8988T (cell line): ENCODE data around the gene TMEM138.
A peak's percentile ranks its signal among the peaks of the same experiment; 100 is the strongest.

Source experiments
- DNase-seq: peaks from one replicate; pipeline ENCODE4 v3.0.0; 2011

TMEM138 gene

DNA sequence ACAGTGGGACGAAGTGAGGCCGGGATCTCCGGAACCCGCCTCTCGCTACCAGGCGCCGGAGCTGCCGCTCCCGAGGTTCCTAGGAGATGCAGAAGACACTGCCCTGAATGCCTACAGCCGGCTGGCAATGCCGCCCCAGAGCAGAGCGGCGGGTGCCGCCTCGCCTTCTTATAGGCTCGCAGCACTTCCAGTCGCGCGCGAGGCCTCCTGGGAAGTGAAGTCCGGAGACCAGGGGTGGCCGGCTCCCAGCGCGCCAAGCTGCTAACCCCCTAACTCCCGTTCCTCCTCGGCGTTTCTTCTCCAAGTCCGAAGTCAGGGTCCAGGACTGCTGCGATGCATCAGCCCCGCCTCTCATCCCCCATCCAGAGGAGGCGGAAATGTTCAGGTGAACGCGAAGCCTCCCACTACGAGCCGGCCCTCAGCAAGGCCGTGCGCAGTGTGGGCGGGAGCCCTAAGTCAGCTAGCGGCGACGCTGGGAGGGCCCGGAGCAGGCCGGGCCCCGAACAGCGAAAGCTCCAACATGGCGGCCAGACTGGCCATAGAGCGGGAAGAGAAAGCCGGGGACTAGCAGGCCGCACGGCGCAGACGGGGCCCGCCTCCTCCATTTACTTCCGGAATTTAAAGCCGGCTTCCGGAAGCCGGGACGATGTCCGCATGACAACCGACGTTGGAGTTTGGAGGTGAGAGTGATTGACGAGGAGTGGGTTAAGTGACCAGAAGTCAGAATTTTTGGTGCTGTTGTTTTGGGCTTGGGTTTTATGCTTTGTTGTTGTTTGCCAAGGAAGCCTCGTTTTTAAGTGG lies at the start of gene TMEM138, which contains the start of gene CYB561A3:
TSS of gene TMEM138 (plus strand) at position 634 of the 801 bp plus-strand sequence. CDS start 2,017 bp downstream, outside the sequence.
TSS of gene CYB561A3 (minus strand) at position 142 of the 801 bp plus-strand sequence. CDS start 5,169 bp downstream, outside the sequence.
- DNase-seq = peak; percentile 95

DNA sequence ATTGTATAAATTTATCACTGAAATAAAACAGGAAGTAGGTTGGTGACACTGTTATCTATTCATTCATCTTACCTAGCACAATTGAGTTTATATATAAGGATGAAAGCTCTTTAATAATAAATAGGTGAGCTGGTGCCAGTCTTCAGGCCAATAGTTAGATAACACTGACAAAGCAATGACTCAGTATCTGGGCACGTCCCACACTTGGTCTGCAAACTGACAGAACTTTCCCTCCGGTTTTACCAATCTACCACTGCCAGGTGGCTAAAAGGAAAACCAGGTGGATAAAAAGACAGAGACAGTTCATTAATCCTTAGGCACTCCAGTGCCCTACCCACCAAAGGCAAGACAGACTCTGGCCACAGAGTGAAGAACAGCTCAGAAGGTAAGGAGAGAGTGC lies 46.9 kb upstream of the TMEM138 start:
- DNase-seq = no peak

DNA sequence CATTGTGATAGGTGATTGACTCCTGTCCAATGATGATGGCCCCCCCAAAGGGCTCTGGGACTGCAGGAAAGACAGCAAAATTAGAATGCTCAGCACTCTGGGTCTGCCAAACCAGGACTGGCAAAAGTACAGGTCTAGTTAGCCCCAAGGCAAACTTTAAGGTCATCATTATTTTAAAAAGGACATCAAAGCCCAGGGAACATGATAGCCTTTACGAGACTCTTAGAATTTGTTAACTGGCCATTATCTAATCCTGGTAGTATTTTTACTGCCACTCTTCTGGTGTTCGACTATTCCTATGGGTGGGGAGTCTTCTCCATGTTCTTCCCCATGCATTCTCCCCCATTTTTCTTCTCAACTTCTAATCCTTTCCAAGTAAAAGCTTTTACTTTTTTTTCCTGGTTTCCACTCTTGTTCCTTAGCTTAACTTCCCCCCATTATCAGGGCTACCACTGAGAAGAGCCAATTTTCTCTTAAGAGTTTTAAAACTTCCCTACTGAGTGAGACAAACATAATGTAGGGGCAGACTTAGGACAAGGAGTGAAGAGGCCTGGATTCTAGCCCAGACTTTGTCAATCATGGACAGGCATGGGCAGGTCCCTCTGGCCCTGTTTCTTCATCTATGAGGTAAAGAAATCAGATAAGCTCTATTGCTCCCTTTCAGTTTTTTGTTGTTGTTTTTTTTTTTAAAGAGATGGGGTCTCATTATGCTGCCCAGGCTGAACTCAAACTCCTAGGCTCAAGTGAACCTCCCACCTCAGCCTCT lies 36.3 kb upstream of the TMEM138 start:
- no peak for DNase-seq

DNA sequence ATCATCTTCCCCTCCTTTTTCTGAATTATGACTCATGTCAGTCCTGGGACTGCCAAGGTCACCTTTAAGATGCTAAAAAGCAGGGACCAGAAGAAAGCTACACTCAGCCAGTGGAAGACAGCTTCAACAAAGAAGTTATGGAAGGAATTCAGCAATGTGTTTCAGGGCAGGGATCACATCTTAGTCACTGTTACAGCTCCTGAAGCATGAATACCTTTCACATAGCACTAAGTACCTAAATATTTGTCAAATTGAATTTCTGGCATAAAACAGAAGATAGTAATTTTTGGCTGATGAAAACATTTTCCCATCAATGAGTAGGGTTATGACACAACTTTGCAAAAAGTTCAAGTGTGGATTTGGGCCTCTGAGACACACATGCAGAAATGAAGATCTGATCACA lies 34.5 kb upstream of the TMEM138 start:
- DNase-seq = no peak

DNA sequence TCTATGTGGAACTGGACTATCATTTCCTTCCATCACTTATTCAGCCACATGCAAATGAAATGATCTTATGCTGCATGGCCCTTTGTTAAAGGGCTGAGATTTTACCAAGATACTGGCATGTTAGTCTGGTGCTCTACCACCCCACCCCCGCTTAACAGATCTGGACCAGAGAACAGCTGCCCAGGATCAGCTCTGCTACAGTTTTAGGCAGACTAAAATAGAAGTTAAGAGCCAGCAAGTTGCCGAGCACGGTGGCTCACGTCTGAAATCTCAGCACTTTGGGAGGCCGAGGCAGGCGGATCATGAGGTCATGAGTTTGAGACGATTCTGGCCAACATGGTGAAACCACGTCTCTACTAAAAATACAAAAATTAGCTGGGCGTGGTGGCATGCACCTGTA lies 33.8 kb upstream of the TMEM138 start:
- no peak for DNase-seq

DNA sequence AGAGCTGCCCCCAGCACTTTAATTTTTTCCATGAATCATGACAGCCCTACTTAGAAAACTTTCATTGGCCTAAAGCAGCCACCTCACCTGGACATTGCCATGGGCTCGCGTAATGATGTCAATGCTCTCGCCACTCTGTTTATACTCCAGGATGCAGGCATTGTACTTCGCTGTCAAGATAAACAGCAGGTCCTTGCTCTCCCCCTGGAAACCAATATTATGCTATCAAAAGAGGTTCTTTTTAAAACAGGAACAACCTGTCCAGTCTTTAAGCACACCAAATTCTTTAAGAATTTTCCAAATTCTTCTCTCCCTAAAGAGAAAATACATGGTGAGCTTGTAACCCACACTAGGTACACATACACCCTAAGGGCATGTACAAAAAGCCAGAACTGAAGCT lies 32.3 kb upstream of the TMEM138 start:
- no peak for DNase-seq

DNA sequence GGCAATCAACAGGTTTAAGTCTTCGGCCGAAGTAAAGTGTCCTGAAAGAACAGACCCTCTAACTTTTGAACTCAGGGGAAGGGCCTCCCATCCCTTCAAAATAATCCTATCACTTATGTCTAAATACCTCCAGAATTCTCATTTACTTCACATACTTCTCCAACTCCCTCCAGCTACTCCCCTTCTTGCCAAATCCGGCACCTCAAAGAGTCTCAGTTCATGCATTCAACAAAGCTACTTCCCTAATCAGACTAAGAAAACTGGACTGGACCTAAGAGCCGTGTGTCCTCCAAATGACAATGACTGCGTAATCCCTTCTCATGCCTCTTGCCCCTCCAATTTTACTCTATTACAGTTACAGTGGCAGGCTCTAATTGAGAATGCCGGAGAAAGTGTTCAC lies 30.5 kb upstream of the TMEM138 start:
- DNase-seq = no peak

DNA sequence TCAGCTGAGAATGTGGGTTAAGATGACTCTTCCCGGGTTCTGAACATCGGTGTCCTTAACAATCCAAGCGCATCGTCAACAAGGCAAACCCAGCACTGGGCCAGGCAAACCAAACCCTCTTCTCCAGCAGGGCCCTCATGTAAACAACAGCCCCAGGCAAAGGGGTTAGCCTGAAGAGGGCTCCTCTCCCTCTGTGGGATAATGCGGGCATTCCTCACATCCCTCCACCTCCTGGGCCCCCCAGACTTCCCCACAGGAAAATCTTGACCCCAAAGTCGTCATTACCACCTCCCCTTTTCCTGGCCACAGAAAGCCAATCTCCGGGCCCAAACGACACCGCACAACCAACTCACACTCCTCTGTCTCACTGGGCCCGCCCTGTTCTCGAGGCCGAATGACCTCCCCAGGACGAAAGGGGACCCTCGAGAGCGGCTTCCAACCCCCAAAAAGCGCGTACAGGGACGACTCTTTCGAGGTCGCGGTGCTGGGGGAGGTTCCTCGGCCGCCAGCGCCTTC lies 29.8 kb upstream of the TMEM138 start:
- no peak for DNase-seq

DNA sequence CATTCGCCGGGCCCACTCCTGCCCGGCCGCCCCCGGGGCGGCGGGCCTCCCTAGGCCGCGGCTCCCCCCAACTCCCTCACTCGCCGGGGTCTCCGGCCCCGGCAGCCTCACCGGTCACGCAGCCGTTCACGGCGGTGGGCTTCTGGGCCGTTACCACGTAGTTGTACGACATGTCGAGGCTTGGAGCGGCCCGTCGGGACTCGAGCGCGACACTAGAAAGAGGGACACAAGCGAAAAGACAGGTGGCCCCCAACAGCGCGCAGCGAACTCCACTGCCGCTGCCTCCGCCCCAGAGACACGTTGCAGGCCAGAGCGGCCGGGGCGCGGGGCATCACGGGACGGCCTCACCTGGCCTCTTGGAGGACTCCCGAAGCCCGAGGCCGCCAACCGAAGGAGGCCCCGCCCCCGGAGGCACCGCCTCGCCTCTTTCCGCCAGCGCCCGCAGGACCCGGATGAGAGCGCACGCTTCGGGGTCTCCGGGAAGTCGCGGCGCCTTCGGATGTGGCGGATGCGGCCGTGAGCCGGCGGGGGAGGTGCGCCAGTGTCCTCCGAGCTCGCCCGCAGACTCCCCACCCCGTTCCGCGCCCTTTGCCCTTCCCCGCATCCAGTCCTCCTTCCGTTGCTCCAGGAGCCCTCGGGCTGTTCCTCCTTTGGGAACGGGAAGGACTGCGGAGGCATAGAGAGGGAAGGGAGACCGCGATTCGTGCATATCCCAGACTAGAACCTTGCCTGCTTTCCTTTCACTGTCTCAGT lies 29.2 kb upstream of the TMEM138 start, which contains the start of the genes DDB1 and TKFC:
TSS of gene DDB1 (minus strand) at position 309 of the 753 bp plus-strand sequence. CDS start at position 172, 137 bp downstream.
TSS of gene TKFC (plus strand) at position 432 of the 753 bp plus-strand sequence. CDS start 1,501 bp downstream, outside the sequence.
- DNase-seq = peak; percentile 98

DNA sequence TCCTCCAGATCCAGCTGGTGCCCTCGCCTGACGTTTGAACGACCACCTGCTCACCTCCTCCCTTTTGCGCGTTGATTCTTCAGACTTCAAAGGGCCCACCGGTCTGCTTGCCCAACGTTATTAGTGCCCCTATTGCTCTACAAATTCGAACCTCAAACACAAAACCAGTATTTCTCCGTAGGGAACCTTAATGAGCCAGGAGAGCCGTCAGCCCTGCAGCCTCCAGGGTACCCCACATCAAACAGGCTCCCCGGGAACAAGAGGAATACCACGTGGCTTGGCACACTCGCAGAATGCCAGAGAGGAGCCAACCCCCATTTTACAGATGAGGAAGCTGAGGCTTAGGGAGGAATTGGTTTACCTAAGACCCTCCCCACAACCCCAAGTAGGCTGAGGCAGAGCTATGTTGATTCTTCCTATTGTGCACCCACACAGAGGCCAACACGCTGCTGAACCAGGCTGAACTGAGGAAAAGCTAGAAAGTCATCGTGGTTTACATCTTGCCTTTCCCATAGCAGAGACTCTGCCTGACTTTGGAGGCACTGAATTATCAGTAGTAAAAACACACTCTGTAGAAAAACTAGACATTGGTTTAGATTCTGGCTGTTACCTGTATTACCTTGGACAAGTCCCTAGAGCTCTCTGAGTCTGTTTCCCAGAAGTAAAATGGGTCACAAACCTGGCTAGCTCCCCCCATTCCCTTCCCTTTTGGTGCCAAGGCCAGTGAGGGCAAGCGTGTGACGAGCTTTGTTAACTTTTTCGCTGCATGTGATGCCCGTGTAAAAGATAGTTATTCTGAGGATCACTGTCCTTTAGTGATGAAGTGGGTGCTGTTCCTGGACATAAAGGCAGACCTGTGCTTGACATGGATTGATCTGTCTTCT lies 28.4 kb upstream of the TMEM138 start:
- DNase-seq = no peak

DNA sequence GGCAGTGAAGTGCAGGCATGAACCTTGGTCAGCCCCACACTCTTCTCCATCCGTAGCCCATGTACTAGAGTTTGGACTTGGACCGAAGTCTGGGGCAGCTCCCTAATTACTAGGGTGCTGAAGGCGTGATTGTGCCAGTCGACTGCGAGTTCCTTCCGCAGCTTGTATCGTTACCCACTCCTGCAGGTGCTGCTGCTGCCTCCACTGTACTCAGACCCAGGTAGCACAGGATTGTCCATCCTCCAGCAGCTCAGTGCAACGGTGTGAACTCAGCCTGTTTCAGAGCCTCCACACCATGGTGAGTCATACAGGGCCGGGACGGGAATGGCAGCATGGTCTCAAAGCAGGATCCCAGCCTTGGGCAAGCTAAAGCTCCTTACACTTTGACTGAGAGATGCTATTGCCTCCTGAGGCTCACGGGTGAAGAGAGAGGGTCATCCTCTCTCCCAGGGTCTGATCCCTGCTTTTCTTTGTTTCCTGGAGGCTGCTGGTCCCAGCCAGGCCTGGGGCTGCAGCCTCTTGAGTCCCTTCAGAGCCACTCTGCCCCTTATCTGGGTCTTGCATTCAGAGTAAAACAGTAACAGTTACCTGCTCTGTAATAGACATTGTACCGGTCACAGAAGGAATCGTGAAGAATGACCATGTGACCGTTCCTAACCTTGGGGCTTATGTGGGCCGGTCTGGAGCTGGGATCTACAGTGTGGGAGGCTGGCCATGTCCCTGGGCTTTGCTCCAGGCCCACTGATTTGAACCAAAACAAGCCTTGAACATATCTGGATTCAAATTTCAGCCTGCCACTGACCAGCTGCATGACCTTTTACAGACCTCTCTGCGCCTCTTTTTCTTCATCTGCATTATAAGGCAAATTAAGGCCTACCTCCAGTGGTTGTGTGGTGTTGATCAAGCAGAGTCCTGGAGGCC lies 27.5 kb upstream of the TMEM138 start:
- no peak for DNase-seq

DNA sequence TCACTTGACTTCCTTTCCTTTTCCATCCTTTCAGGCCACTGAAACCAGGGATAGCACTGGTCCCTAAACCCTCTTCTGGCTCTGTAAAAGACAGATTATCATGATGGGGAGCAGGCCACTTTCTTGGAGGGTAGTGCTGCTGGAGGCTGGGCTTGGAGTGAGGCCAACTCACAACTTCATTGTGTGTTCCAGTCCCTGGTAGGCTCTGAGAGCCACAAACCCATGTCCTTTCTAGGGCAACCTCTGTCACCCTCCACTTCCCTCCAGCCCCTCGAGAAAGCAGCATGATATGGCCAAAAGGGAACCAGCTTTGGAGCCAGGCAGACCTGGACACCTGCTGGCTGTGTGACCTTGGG lies 26.8 kb upstream of the TMEM138 start:
- DNase-seq = no peak

DNA sequence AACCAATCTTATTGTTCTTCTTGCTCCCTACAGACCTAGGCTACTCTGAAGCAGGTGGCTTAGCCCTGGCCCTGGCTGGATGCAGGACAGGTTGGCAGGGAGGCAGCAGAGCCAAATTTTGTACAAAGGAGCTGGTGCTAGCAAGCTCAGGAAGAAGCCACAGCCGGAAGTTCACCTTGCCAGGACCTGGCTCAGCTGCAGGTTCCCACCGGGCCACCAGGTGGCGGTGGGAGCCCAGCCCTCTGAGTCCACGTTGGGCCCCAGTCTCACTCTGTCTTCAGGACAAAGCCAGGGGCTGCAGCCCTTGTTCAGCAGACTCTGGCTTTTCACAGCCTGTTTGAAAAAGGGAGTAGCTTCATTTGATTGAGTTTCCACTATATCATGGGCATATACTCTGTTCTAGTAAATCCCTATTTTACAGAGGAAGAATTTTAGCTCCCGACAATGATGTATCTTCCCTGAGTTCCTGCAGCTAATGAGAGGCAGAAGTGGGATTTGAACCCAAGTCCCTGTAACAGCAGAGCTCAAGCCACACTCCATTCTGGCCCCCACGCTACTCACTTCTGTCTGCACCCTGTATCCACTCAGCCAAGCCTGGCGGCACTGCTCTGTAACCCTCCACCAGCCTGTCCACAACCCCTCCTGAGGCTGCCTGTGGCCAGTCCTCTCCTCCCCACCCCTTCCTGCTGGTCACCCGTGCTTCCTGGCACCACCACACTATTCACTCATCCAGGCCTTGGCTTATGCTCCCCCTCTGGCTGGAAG lies 25.8 kb upstream of the TMEM138 start:
- peak; percentile 94 for DNase-seq

DNA sequence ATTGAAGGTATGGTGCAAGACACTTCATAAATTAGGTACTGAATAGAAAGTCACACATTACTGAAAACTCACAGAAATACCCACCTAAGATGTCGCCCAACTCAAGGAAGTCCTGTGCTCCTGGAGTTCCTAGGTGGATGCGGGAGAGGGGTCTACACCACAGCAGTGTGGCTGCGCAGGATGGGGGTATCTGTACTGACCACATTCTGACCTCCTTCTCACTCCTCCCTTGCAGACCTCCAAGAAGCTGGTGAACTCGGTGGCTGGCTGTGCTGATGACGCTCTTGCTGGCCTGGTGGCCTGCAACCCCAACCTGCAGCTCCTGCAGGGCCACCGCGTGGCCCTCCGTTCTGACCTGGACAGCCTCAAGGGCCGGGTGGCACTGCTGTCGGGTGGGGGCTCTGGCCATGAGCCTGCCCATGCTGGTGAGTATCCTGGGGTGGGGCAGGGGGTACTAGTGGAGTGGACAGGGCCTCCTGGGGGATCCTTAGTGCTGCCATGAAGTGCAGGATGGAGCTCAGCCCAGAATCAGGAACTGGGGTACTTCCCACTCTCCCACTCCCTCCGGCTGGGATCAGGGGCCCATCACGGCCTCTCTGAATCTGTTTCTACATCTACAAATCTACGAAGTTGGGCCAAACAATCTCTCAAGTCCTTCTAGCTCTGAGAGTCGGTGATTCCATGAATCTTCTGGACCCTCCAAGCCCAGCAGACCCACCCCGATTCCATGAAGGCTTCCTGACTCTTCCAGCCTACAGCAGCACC lies 24.3 kb upstream of the TMEM138 start:
- no peak for DNase-seq

DNA sequence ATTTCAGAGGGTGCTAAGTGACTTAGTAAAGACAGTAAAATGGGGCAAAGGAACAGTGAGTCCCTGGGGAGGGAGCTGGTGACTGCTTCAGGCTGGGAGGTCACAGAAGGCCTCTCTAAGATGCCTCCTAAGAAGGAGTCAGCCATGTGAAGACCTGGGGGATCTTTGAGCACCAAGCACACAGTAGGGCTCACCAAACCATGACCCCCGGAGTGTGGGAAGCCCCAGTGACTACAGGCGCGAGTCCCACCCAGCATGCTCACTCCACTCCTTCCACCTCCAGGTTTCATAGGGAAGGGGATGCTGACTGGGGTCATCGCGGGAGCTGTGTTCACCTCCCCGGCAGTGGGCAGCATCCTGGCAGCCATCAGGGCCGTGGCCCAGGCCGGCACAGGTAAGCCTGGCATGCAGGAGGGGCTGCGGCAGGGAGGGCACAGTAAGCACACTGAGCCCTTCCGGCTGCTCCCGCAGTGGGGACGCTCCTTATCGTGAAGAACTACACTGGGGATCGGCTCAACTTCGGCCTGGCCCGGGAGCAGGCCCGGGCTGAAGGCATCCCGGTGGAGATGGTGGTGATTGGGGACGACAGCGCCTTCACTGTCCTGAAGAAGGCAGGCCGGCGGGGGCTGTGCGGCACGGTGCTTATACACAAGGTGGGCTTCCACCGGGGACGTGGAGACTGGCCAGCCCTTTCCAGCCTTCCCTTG lies 23.2 kb upstream of the TMEM138 start:
- no peak for DNase-seq

DNA sequence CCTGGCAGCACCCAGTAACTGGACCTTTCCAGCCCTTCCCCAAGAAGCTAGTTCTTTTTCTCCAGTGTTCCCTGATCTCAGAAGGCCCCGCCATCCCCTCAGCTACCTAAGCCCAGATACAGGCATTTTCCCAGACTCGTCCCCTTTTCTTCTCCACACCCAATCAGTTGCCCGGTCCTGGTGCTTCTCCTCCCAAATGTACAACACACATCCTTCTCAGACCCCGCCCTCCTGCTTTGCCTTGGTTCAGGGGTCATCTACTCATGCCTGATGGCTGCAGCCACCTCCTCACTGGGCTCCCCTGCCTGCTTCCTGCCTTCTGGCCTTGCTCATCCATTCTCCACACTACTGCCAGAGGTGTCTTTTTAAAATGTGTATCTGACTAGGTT lies 22.7 kb upstream of the TMEM138 start:
- DNase-seq = no peak

DNA sequence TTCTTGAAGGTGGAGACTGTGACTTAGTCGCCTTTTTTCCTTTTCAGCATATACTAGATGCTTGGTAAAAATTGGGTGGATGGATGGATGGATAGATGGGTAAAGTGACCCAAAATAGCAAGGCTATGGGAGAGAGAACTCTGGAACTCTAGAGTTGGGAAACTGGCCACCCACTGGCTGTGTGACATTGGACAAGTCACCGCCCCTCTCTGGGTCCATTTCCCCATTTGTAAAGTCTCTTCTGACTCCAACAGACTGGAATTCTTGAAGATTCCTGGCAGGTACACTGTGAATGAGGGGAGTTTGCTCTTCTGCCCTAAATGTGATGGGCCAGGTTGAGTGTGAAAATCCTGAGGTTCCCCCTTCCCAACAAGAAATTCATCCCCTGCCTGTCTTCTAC lies 21.2 kb upstream of the TMEM138 start:
- DNase-seq = no peak

DNA sequence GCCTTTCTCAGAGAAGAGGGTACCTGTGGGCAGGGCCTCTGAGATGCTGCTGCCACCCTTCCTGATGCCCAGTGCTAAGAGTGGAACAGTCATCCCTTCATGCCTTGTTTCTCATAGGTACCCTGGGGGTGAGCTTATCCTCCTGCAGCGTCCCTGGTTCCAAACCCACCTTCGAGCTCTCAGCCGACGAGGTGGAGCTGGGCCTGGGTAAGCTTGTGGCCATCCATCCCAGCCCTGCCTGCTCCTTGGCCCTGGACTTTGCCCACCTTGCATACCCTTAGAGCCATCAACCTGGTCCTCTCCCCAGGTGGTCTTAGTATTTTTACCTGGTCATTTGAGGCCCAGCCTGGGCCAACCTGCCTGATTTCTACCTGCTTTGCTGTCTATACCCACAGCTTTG lies 20.5 kb upstream of the TMEM138 start:
- no peak for DNase-seq
